HFFc6 (cell line): ENCODE data around the gene CCBE1. TPM values are rescaled to one million over a fixed set of nuclear protein-coding genes. Genes with fewer than 3 reads are reported as not detected.
A peak's percentile ranks its signal among the peaks of the same experiment; 100 is the strongest.

ENCODE experiments used
- DNase-seq: peaks from one replicate; pipeline ENCODE4 v3.0.0-alpha.2; 2018
- H3K27ac Mint-ChIP-seq: 2 replicates; pipeline ENCODE4 v1.8.0; 2020; ENCODE audit warnings: mild to moderate bottlenecking, mixed read lengths
- H3K27me3 Mint-ChIP-seq: 2 replicates; pipeline ENCODE4 v1.8.0; 2021; ENCODE audit warnings: mild to moderate bottlenecking, moderate library complexity, mixed read lengths; ENCODE audit not compliant: insufficient read depth
- H3K36me3 Mint-ChIP-seq: 2 replicates; pipeline ENCODE4 v1.8.0; 2021; ENCODE audit warnings: low read depth, mixed read lengths
- H3K4me1 Mint-ChIP-seq: 2 replicates; pipeline ENCODE4 v1.8.0; 2020; ENCODE audit warnings: low read depth, mixed read lengths
- H3K4me3 Mint-ChIP-seq: 2 replicates; pipeline ENCODE4 v1.8.0; 2020; ENCODE audit warnings: mild to moderate bottlenecking, moderate library complexity, mixed read lengths
- H3K9me3 Mint-ChIP-seq: 2 replicates; pipeline ENCODE4 v1.8.0; 2020; ENCODE audit warnings: mild to moderate bottlenecking, mixed read lengths
- total RNA-seq, 6 experiments: library from RNA; stranded (reverse); fragmentation: NEBNext Ultra II Directional; extraction: Animal tissue kit (Norgen Biotek cat#: 25700); gene quantifications; 2 replicates in 1 of 6; 3 replicates in 5 of 6; pipeline ENCODE4 v1.2.3, GENCODE V29; 2021
- TF ChIP-seq, protein P1 (sequence below): fragments of 200-600 bp; sonication (generic); IDR thresholded peaks from 2 replicates; pipeline ENCODE4 v1.5.0; 2021; ENCODE audit warnings: antibody characterized with exemption, mild to moderate bottlenecking

The CCBE1 gene
- total RNA-seq, 6 experiments from 2014 or later = 161 to 223 (median 206) TPM

DNA sequence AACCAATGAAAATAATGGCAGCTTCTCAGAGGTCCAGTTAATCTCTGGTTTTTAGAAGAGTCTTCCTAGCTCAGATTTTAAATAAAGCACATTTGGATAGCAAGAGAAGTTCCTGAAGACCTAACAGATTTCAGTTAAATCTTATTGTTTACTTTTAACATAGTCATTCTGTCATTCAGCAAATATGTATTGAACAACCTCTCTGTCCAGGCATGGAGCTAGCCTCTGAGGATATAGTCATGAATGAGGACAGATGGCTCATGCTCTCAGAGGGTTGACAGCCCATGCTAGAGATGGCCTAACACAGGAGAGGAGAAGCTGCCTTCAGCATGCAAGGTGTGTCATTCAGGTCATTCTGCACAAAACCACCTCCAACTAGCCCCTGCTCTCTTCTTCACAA lies 6.2 kb downstream of the CCBE1 start:
- H3K4me1 Mint-ChIP-seq = peaks cover 91% of the 10 kb centered on the region
- peaks cover 11% of the 10 kb centered on the region for H3K9me3 Mint-ChIP-seq
- H3K27ac Mint-ChIP-seq = peak overlapping the region; percentile 55
- H3K36me3 Mint-ChIP-seq = peaks cover 58% of the 10 kb centered on the region
- H3K4me3 Mint-ChIP-seq = peak overlapping the region; percentile 96
- TF ChIP-seq, protein P1, sequence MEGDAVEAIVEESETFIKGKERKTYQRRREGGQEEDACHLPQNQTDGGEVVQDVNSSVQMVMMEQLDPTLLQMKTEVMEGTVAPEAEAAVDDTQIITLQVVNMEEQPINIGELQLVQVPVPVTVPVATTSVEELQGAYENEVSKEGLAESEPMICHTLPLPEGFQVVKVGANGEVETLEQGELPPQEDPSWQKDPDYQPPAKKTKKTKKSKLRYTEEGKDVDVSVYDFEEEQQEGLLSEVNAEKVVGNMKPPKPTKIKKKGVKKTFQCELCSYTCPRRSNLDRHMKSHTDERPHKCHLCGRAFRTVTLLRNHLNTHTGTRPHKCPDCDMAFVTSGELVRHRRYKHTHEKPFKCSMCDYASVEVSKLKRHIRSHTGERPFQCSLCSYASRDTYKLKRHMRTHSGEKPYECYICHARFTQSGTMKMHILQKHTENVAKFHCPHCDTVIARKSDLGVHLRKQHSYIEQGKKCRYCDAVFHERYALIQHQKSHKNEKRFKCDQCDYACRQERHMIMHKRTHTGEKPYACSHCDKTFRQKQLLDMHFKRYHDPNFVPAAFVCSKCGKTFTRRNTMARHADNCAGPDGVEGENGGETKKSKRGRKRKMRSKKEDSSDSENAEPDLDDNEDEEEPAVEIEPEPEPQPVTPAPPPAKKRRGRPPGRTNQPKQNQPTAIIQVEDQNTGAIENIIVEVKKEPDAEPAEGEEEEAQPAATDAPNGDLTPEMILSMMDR = no peak
- DNase-seq = peak; percentile 38
- H3K27me3 Mint-ChIP-seq = no peaks in the 10 kb centered on the region

- no peak for DNase-seq
- peaks cover 11% of the 10 kb centered on the region for H3K9me3 Mint-ChIP-seq
- no peaks in the 10 kb centered on the region for H3K27me3 Mint-ChIP-seq
- H3K36me3 Mint-ChIP-seq = peaks cover 55% of the 10 kb centered on the region
- peaks cover 96% of the 10 kb centered on the region for H3K4me1 Mint-ChIP-seq
- H3K4me3 Mint-ChIP-seq = peak overlapping the region; percentile 96
- peak overlapping the region; percentile 55 for H3K27ac Mint-ChIP-seq
- TF ChIP-seq, protein P1 = no peak
These were observed 6.8 kb downstream of the CCBE1 start for GRCh38 chr18:59690186-59690982.

GRCh38 chr18:59689756-59690155 lies 7.5 kb downstream of the CCBE1 start:
- Mint-ChIP-seq H3K27ac (0 out of 2 replicates have a peak overlapping the region, but pooled peaks have one; percentile 55), H3K9me3 (peaks cover 11% of the 10 kb centered on the region), H3K4me3 (no peak overlapping the region), H3K4me1 (peaks cover 96% of the 10 kb centered on the region), H3K36me3 (peaks cover 49% of the 10 kb centered on the region), H3K27me3 (no peaks in the 10 kb centered on the region)
- DNase-seq = no peak
- TF ChIP-seq, protein P1 = no peak

DNA sequence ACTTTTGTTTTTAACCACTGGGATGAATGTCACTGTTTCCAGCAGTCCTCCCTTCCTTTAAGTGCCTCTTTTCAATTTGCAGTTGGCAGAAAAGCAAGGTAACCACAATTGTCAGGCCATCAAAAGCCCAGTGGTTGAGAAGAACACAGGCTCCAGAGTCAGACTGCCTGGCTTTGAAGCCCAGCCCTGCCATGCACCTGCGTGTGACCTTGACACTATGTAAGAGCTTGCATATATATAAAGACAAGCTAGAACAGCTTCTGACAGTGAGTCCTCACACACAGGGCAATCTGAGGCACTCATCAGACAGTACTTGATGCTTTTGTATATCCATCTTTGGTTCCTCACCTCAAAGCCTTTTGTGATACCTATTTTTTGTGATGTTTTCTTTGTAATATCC lies 11.0 kb downstream of the CCBE1 start:
- DNase-seq = no peak
- no peak overlapping the region; the same call in 1 of the 2 replicates for H3K27ac Mint-ChIP-seq
- no peak overlapping the region for H3K4me3 Mint-ChIP-seq
- H3K36me3 Mint-ChIP-seq = peaks cover 24% of the 10 kb centered on the region
- peaks cover 92% of the 10 kb centered on the region for H3K4me1 Mint-ChIP-seq
- no peaks in the 10 kb centered on the region for H3K9me3 Mint-ChIP-seq
- no peaks in the 10 kb centered on the region for H3K27me3 Mint-ChIP-seq
- TF ChIP-seq, protein P1 = no peak

- TF ChIP-seq, protein P1 = no peak
- Mint-ChIP-seq H3K4me3 (no peak overlapping the region), H3K27me3 (no peaks in the 10 kb centered on the region), H3K4me1 (peaks cover 91% of the 10 kb centered on the region), H3K36me3 (peaks cover 22% of the 10 kb centered on the region), H3K9me3 (no peaks in the 10 kb centered on the region), H3K27ac (peak overlapping the region; percentile 75)
- DNase-seq = no peak
These were observed 11.7 kb downstream of the CCBE1 start for GRCh38 chr18:59685501-59685900.
